B cell (primary cell): Measurements from ENCODE around the gene OR4D6. TPM values are rescaled to one million over a fixed set of nuclear protein-coding genes. Genes with fewer than 3 reads are reported as not detected.

Experiments used
- ATAC-seq: fragments of 200-7000 bp; cut with Tn5 transposase; one replicate; pipeline ENCODE4 v1.10.0; 2021; ENCODE audit warnings: low read depth, mild to moderate bottlenecking, moderate number of reproducible peaks, moderate library complexity
- CTCF ChIA-PET: fragments of 350-600 bp; sonication (Branson Sonifier 250); formaldehyde crosslinking; loops from one replicate; lab custom pipeline; 2021; ENCODE audit warnings: antibody characterized with exemption, inconsistent platforms; lab: Charles Lee
- POLR2A ChIA-PET: fragments of 350-600 bp; sonication (Branson Sonifier 250); formaldehyde crosslinking; loops from one replicate; lab custom pipeline; 2021; ENCODE audit warnings: antibody characterized with exemption; lab: Charles Lee
- DNase-seq: peaks from one replicate; pipeline ENCODE4 v3.0.0; 2013
- H2AFZ ChIP-seq: 2 replicates; pipeline ENCODE4 v1.6.1; 2012; ENCODE audit warnings: mild to moderate bottlenecking, low read depth, low read length; ENCODE audit not compliant: insufficient read depth, poor library complexity, severe bottlenecking
- H3K27ac ChIP-seq, 2 donors: 1 replicate in 1 of 2; 2 replicates in 1 of 2; pipeline ENCODE4 v1.5.1; 2012 to 2013; ENCODE audit warnings: low read length in 2 of 2, mild to moderate bottlenecking in 2 of 2, moderate library complexity in 1 of 2
- H3K27me3 ChIP-seq, 4 experiments: fragments of 200-600 bp in 1 of 4; sonication (generic) in 1 of 4; replicated peaks in 1 of 4; 1 replicate in 2 of 4; 2 replicates in 2 of 4; pipeline versions ENCODE4 v1.6.1 to v1.7.0; 2013 to 2016; ENCODE audit warnings: low read length in 3 of 4, mild to moderate bottlenecking in 2 of 4, mixed read lengths in 1 of 4, moderate library complexity in 1 of 4; ENCODE audit not compliant: insufficient read depth in 4 of 4, control insufficient read depth in 3 of 4; ENCODE audit errors: control extremely low read depth in 1 of 4
- H3K36me3 ChIP-seq, 2 experiments: replicated peaks in 1 of 2; 1 replicate in 1 of 2; 2 replicates in 1 of 2; pipeline versions ENCODE4 v1.6.1 to v1.7.1; 2013; ENCODE audit warnings: low read length in 1 of 2; ENCODE audit not compliant: insufficient read depth in 2 of 2, control insufficient read depth in 1 of 2; ENCODE audit errors: control extremely low read depth in 1 of 2, extremely low read depth in 1 of 2
- H3K4me1 ChIP-seq, 2 donors: fragments of 200-600 bp in 1 of 2; sonication (generic) in 1 of 2; 1 replicate in 1 of 2; 2 replicates in 1 of 2; pipeline versions ENCODE4 v1.5.1 to v1.6.1; 2013 to 2017; ENCODE audit warnings: low read length in 2 of 2; ENCODE audit not compliant: control insufficient read depth in 2 of 2, insufficient read depth in 2 of 2
- H3K4me2 ChIP-seq: replicated peaks from 2 replicates; pipeline ENCODE3; 2012; ENCODE audit warnings: mild to moderate bottlenecking, low read depth, low read length; ENCODE audit not compliant: poor library complexity, severe bottlenecking
- H3K4me3 ChIP-seq, 5 experiments: fragments of 200-600 bp in 1 of 5; sonication (generic) in 1 of 5; 1 replicate in 3 of 5; 2 replicates in 2 of 5; pipeline versions ENCODE4 v1.5.1 to v1.7.0; 2011 to 2016; ENCODE audit warnings: low read length in 4 of 5, mild to moderate bottlenecking in 4 of 5, low read depth in 2 of 5, control low read depth in 1 of 5, moderate library complexity in 1 of 5; ENCODE audit not compliant: insufficient read depth in 1 of 5; ENCODE audit errors: control extremely low read depth in 1 of 5, extremely low read depth in 1 of 5
- H3K79me2 ChIP-seq: fragments of 200-600 bp; sonication (generic); one replicate; pipeline ENCODE4 v1.6.0; 2016; ENCODE audit warnings: low read length; ENCODE audit not compliant: control insufficient read depth, insufficient read depth
- H3K9ac ChIP-seq: fragments of 200-600 bp; sonication (generic); 2 replicates; pipeline ENCODE4 v1.6.1; 2017; ENCODE audit warnings: mild to moderate bottlenecking, low read length, moderate library complexity
- H3K9me3 ChIP-seq, 3 donors: one replicate each; pipeline versions ENCODE4 v1.6.1 to v1.7.1; 2013; ENCODE audit warnings: low read length in 2 of 3; ENCODE audit not compliant: control insufficient read depth in 2 of 3, insufficient read depth in 1 of 3; ENCODE audit errors: control extremely low read depth in 1 of 3
- H4K20me1 ChIP-seq: 2 replicates; pipeline ENCODE4 v1.6.0; 2012; ENCODE audit warnings: mild to moderate bottlenecking, low read length; ENCODE audit not compliant: insufficient read depth, control insufficient read depth, poor library complexity, severe bottlenecking
- H3K27ac Mint-ChIP-seq: one replicate; pipeline ENCODE4 v1.8.0; 2021; ENCODE audit warnings: mixed read lengths
- H3K27me3 Mint-ChIP-seq: one replicate; pipeline ENCODE4 v1.8.0; 2021; ENCODE audit warnings: mixed read lengths
- H3K4me1 Mint-ChIP-seq: one replicate; pipeline ENCODE4 v1.8.0; 2021; ENCODE audit warnings: mixed read lengths
- H3K4me3 Mint-ChIP-seq: one replicate; pipeline ENCODE4 v1.8.0; 2021; ENCODE audit warnings: mixed read lengths
- H3K9me3 Mint-ChIP-seq: one replicate; pipeline ENCODE4 v1.8.0; 2022; ENCODE audit warnings: mixed read lengths; ENCODE audit not compliant: insufficient read depth
- EZH2 ChIP-seq: IDR thresholded peaks from 2 replicates; pipeline ENCODE4 v1.6.1; 2012; ENCODE audit warnings: borderline replicate concordance, low read depth, mild to moderate bottlenecking, moderate library complexity, low read length; ENCODE audit not compliant: insufficient read depth, poor library complexity, severe bottlenecking
- WGBS: methylation state at CpG from one replicate; pipeline ENCODE4 v1.1.5; 2013; ENCODE audit warnings: missing lambda C conversion rate; ENCODE audit not compliant: insufficient coverage; 5-methylcytosine and 5-hydroxymethylcytosine counted together
- intact Hi-C: fragments of 100-400 bp; cut with micrococcal nuclease; formaldehyde crosslinking; loops from one replicate; pipeline ENCODE4 v1.10.0; 2022
- polyA minus RNA-seq: library from RNA; depleted of rRNA, polyadenylated mRNA; stranded (reverse); fragments of >200 nt; gene quantifications from 2 replicates; pipeline ENCODE4 v1.2.3, GENCODE V29; 2012
- polyA plus RNA-seq: library from polyadenylated mRNA; depleted of rRNA; stranded (reverse); fragments of >200 nt; gene quantifications from 2 replicates; pipeline ENCODE4 v1.2.3, GENCODE V29; 2012
- total RNA-seq, 2 donors: library from RNA; stranded (reverse); fragments of 120-200 nt in 1 of 2; gene quantifications; 1 replicate in 1 of 2; 2 replicates in 1 of 2; pipeline versions ENCODE4 v1.2.3 to v1.2.4, GENCODE V29; 2013 to 2022
- TF ChIP-seq, protein P1 (sequence below): fragments of 200-600 bp; IDR thresholded peaks from one replicate; pipeline ENCODE4 v1.8.0; 2022; ENCODE audit warnings: antibody characterized with exemption, mild to moderate bottlenecking

The OR4D6 gene
- total RNA-seq (not detected in 2 replicates), polyA plus RNA-seq (not detected in 2 replicates), polyA minus RNA-seq (not detected in 2 replicates)
- total RNA-seq (2013), result not detected

- TF ChIP-seq, protein P1, sequence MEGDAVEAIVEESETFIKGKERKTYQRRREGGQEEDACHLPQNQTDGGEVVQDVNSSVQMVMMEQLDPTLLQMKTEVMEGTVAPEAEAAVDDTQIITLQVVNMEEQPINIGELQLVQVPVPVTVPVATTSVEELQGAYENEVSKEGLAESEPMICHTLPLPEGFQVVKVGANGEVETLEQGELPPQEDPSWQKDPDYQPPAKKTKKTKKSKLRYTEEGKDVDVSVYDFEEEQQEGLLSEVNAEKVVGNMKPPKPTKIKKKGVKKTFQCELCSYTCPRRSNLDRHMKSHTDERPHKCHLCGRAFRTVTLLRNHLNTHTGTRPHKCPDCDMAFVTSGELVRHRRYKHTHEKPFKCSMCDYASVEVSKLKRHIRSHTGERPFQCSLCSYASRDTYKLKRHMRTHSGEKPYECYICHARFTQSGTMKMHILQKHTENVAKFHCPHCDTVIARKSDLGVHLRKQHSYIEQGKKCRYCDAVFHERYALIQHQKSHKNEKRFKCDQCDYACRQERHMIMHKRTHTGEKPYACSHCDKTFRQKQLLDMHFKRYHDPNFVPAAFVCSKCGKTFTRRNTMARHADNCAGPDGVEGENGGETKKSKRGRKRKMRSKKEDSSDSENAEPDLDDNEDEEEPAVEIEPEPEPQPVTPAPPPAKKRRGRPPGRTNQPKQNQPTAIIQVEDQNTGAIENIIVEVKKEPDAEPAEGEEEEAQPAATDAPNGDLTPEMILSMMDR, result no peak
- TF ChIP-seq EZH2, result no peak
These were observed at the start of gene OR4D6 for GRCh38 chr11:59456661-59457060. OR4D6 (plus strand) TSS chr11:59456961; CDS start chr11:59456961, 0 bp downstream.

GRCh38 chr11:59413646-59414045 is 43.1 kb upstream of the OR4D6 start:
- Histone ChIP-seq H3K79me2 (no peaks in the 10 kb centered on the region), H3K27me3 (no peaks in the 10 kb centered on the region), H3K36me3 (no peaks in the 10 kb centered on the region), H3K4me1 (peaks cover 44% of the 10 kb centered on the region in 2 donors), H4K20me1 (no peaks in the 10 kb centered on the region), H3K4me3 (no peak overlapping the region), H2AFZ (peak overlapping the region; percentile 5), H3K9ac (no peak overlapping the region), H3K9me3 (peaks cover 0 to 28% (median 10%) of the 10 kb centered on the region in 3 donors), H3K4me2 (peak overlapping the region; percentile 1), H3K27ac (no peak overlapping the region)
- Mint-ChIP-seq H3K27me3 (no peaks in the 10 kb centered on the region), H3K4me3 (no peak overlapping the region), H3K27ac (no peak overlapping the region), H3K9me3 (peaks cover 16% of the 10 kb centered on the region), H3K4me1 (peaks cover 37% of the 10 kb centered on the region)
- ChIA-PET CTCF (interaction anchor here (1.1 to 1.3 kb wide), 2 partner anchors 13 to 16 kb away, joined by 4 to 5 read pairs; partner anchors contain the start of gene OR5A2), POLR2A (no interaction called here)
- ATAC-seq (no peak), DNase-seq (no peak)
- TF ChIP-seq EZH2, result no peak
- TF ChIP-seq, protein P1, result no peak
- intact Hi-C loops, result no loop called here
- WGBS, result no CpG with 5 or more reads among the region's 2 CpGs

More at GRCh38 chr11:59456661-59457060, at the start of gene OR4D6:
- intact Hi-C loops, result no loop called here
- Histone ChIP-seq H2AFZ (no peak within 1 kb of the TSS), H3K9me3 (no peaks in the 10 kb centered on the region), H3K79me2 (no peaks in the 10 kb centered on the region), H3K27ac (no peak within 1 kb of the TSS), H3K36me3 (no peaks in the 10 kb centered on the region), H4K20me1 (no peaks in the 10 kb centered on the region), H3K27me3 (peaks cover 0 to 3% (median 0%) of the 10 kb centered on the region in 4 experiments), H3K4me1 (no peaks in the 10 kb centered on the region), H3K4me2 (no peak within 1 kb of the TSS), H3K4me3 (no peak within 1 kb of the TSS), H3K9ac (no peak within 1 kb of the TSS)
- ATAC-seq (no peak), DNase-seq (no peak)
- H3K27ac Mint-ChIP-seq, result no peak within 1 kb of the TSS
- H3K4me3 Mint-ChIP-seq, result no peak within 1 kb of the TSS
- H3K9me3 Mint-ChIP-seq, result no peaks in the 10 kb centered on the region
- ChIA-PET CTCF (no interaction called here), POLR2A (interaction anchor here (0.6 kb wide), 1 partner anchor 171 kb away, joined by 3 read pairs; no protein-coding TSS in a partner anchor)
- peaks cover 33% of the 10 kb centered on the region for H3K27me3 Mint-ChIP-seq
- H3K4me1 Mint-ChIP-seq, result no peaks in the 10 kb centered on the region
- no CpG with 5 or more reads among the region's 2 CpGs for WGBS
